Fibroblast of villous mesenchyme (primary cell): Measurements from ENCODE around the gene RGS2. TPM values are rescaled to one million over a fixed set of nuclear protein-coding genes. Genes with fewer than 3 reads are reported as not detected.

Experiments used
- DNase-seq: peaks from one replicate; pipeline ENCODE4 v3.0.0-alpha.2; 2010; ENCODE audit warnings: low read depth
- H3K4me3 ChIP-seq: 2 replicates; pipeline ENCODE4 v1.5.1; 2011; ENCODE audit warnings: low read depth, mild to moderate bottlenecking, low read length
- total RNA-seq: library from RNA; depleted of rRNA; stranded (reverse); fragments of >200 nt; gene quantifications from 2 replicates; pipeline ENCODE4 v1.2.3, GENCODE V29; 2012
- TF ChIP-seq, protein P1 (sequence below): IDR thresholded peaks from 2 replicates; pipeline ENCODE4 v1.5.1; 2012; ENCODE audit warnings: low read depth, mild to moderate bottlenecking, low read length; ENCODE audit not compliant: insufficient read depth

RGS2 gene
- total RNA-seq, 1 donor: 25.9 TPM

DNA sequence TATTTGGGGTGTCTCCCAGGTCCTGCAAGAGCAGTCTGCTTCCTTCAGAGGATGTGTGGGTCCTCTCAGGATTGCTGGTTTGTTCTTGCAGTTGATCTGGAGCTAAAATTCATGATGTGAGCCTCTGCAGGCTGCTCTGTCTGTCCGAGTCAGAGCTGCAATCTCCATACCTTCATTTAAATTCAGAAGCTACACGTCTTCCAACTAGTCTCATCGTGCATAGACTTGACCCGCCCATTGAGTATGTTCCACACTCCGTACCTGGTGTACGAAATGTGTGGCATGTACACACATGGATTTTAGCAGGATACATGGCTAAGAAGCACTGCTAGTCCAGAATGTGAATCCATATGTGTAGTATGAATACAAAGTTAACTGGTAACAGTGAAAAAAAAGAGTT, 25.0 kb upstream of the RGS2 start:
- H3K4me3 ChIP-seq: no peak overlapping the region
- DNase-seq: no peak
- TF ChIP-seq, protein P1, sequence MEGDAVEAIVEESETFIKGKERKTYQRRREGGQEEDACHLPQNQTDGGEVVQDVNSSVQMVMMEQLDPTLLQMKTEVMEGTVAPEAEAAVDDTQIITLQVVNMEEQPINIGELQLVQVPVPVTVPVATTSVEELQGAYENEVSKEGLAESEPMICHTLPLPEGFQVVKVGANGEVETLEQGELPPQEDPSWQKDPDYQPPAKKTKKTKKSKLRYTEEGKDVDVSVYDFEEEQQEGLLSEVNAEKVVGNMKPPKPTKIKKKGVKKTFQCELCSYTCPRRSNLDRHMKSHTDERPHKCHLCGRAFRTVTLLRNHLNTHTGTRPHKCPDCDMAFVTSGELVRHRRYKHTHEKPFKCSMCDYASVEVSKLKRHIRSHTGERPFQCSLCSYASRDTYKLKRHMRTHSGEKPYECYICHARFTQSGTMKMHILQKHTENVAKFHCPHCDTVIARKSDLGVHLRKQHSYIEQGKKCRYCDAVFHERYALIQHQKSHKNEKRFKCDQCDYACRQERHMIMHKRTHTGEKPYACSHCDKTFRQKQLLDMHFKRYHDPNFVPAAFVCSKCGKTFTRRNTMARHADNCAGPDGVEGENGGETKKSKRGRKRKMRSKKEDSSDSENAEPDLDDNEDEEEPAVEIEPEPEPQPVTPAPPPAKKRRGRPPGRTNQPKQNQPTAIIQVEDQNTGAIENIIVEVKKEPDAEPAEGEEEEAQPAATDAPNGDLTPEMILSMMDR: no peak

DNA sequence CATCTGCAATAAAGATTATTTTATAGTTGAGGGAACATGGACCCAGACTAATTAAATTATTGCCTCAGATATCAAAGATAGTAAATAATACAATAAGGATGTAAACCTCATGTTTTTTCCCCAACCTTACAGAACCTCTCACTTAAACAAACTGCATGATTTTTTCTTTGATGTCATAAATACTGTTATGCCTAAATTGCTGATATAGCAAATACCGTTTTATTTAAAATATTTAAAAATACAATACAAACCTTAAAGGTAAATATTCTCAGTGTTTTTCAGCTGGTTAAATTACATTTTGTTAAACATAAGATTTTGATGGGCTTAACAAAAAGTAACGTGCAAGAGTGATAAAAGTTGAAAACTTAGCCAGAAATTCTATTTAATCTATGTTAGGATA, 24.4 kb upstream of the RGS2 start:
- no peak for DNase-seq
- TF ChIP-seq, protein P1: no peak
- H3K4me3 ChIP-seq: no peak overlapping the region

GRCh38 chr1:192786576-192786975, 22.3 kb upstream of the RGS2 start:
- H3K4me3 ChIP-seq: no peak overlapping the region
- no peak for DNase-seq
- TF ChIP-seq, protein P1: no peak

- TF ChIP-seq, protein P1: no peak
- DNase-seq: peak; percentile 56
- no peak overlapping the region for H3K4me3 ChIP-seq
These were observed 20.8 kb upstream of the RGS2 start for GRCh38 chr1:192787914-192788585.

GRCh38 chr1:192789871-192790270, 19.0 kb upstream of the RGS2 start:
- no peak for DNase-seq
- no peak overlapping the region for H3K4me3 ChIP-seq
- TF ChIP-seq, protein P1: no peak

- H3K4me3 ChIP-seq: no peak overlapping the region
- no peak for DNase-seq
- TF ChIP-seq, protein P1: no peak
These were observed 16.2 kb upstream of the RGS2 start for GRCh38 chr1:192792628-192793027.
